ENCODE data around the gene CNTN4.

- TF ChIP-seq CTCF (IDR thresholded peaks at IDR 0.05) (no peak), POLR2A (IDR thresholded peaks at IDR 0.05) (no peak), EP300 (IDR thresholded peaks at IDR 0.05) (no peak)
Observed at GRCh38 chr3:2452249-2452648, 353.6 kb downstream of the CNTN4 start.

Data from ovary (tissue), 3 donors.